Tongue (tissue), 2 donors: ENCODE data around the gene MMAB. TPM values are rescaled to one million over a fixed set of nuclear protein-coding genes. Genes with fewer than 3 reads are reported as not detected.

ENCODE experiments used
- DNase-seq: peaks from one replicate; pipeline ENCODE4 v3.0.0-alpha.2; 2015
- total RNA-seq: library from RNA; depleted of rRNA; stranded (reverse); fragments of >200 nt; gene quantifications from one replicate; pipeline ENCODE4 v1.2.3, GENCODE V29; 2014

Gene MMAB
- total RNA-seq, 1 donor from 2014 or later: 17.2 TPM

DNA sequence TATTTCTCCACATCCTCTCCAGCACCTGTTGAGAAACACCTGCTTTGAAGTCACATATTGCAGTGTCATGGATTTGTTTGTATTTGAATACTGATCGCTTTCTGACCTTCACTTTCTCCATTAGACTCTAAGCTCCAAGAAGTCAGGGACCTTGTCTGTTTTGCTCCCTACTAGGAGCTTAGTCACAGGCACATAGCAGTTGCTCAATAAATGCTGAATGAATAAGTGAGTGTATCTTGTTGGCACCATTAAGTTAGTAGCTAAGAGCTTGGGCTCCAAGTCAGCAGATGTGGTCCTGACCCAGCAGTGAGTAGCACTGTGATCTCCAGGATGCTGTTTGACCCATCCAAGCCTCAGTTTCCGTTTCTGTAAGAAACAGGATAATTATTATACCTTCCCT lies 10.4 kb upstream of the MMAB start:
- no peak for DNase-seq

DNA sequence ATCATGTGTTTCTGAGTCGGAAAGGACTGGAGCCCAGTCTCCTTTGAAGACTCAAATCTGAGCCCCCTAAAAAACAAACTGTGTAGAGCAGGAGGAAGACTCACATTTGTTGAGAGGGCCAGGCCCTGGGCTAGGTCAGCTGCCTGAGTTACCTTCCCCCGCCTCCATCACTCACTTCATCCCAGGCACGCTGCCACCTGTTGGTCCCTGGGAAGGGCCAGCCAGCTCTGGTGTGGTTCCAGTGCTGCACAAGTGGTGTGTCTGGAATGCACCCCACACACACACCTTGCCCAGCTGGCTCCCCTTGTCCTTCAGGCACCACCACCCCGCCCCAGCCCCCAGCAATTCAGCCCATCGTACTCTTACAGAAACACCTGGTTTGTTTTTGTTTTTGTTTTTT lies 9.3 kb upstream of the MMAB start:
- no peak for DNase-seq

DNA sequence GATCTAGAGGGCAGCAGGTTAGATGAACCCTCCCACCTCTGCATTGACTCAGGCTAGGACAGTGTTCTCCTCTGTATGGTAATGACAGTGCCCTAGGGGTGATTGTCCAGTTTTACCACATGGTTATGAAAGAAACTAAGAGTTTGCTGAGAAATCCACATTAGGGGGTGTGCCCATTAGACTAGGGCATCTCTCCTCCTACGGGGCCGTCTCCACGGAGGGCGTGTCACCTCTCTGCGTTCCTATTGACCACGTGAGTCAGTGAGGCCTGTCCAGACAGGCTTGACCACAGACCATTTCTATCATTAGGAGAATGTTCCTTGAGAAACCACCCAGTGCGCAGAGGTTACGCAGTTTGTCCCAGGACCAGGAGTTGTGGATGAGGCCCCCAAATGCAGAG lies 8.6 kb upstream of the MMAB start:
- DNase-seq: no peak

DNA sequence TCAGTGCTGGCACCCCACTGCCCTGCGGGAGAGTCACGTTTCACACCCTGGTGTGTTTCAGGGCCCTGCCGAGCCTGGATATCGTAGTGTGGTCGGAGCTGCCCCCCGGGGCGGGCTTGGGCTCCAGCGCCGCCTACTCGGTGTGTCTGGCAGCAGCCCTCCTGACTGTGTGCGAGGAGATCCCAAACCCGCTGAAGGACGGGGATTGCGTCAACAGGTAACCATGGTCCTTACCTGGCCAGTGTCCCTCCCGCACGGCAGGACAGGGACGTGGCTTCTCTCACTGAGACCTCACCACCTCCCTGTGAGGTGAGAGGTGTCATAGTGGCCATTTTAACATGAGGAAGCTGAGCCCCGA lies 8.0 kb upstream of the MMAB start:
- DNase-seq: no peak

DNA sequence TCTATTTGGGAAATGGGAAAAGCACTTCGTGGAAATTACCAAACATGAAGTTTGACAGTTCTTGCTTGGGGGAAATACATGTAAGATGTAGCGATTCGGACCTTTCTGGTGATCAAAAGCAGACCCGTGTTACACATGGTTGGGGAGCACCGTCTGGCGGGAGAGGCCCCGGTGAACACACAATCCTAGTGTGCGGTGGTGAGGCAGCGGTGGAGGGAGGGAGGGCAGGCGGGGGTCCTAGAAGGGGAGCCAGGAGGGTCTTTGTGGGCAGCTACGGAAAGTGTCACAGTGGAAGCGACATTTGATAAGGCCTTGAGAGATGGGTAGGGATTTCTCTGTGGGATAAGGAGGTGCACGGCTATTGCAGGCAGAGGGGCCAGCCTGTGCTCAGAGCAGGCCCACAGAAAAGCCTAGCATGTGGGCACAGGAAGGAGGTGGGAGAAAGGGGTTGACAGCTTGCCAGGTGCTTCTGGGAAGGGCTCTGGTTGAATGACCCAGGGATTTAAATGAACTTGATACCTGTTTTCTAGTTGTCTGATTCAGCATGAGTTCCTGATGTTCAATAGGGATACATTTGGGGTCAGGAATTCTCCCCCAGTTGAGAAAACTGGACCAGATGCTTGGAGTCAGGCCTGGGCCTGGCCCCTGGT lies 7.5 kb upstream of the MMAB start:
- DNase-seq: no peak

DNA sequence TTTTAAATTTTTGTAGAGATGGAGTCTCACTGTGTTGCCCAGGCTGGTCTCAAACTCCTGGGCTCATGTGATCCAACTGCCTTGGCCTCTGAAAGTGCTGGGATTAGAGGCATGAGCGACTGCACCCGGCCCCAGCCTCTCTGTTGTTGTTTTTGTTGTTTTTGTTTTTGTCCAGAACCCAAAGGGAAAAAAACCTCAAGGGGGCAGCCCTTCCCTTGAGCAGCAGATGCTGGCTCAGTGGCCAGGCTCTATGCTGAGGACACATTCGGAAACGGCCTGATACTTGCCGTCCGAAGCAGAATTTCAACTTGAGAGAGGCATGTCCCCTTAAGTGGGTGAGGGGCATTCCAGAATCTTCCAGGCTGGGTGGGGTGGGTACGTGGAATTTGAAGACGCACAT lies 7.0 kb upstream of the MMAB start:
- DNase-seq: no peak

DNA sequence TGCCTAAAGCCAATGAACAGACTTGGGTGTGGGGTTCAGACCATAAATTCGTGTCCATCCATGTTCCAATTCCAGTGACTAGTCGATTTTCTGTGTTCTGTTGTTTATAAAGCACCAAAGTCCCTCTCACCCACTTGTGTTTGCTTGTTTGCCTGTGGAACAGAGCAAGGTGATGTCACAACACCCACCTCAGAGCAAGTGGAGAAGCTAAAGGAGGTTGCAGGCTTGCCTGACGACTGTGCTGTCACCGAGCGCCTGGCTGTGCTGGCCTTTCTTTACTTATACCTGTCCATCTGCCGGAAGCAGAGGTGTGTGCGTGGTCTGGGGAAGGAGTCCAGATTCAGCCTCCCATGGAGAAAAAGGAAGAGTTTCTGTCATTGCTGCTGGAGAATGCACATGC lies 6.3 kb upstream of the MMAB start:
- DNase-seq: no peak

DNA sequence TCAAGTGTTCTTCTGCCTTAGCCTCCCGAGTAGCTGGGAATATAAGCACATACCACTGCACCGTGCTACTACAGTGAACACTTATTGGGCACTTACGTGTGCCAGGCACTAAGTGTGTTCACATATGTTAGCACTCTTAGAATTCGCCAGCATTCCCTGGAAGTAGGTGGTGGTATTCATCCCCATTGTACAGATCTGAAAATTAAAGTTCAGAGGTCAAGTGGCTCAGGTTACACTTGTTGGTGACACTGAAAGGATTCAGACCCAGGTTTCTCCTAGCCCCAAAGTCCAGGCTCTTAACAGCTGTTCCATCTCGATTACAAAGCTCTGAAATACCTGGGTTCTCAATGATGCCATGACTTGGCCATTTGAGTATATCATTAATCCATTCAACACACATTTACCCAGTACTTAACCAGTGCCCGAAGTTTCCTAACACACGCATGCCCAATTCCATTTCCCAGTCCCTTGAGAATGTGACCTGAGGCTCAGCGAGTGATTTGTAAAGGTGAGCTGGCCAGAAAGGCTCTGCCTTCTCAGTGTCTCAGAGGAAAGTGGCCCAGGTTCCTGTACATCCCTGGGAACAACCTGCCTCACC lies 5.1 kb upstream of the MMAB start:
- no peak for DNase-seq

DNA sequence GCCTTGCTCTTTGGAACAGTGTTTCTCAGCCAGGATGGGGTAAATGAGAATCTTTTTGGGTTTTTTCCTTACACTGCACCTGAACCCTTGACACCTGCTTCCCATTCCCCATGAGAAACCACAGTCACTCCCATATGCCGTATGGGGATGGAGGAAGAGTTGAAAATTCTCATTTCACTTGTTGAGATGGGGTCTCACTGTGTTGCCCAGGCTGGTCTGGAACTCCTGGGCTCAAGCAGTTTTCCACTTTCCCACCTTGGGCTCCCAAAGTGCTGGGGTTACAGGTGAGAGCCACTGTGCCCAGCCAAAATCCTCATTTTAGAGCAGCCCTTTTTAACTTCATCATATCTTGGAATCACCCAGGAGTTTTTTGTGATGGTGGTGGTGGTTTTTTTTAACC lies 4.0 kb upstream of the MMAB start:
- DNase-seq: no peak

DNA sequence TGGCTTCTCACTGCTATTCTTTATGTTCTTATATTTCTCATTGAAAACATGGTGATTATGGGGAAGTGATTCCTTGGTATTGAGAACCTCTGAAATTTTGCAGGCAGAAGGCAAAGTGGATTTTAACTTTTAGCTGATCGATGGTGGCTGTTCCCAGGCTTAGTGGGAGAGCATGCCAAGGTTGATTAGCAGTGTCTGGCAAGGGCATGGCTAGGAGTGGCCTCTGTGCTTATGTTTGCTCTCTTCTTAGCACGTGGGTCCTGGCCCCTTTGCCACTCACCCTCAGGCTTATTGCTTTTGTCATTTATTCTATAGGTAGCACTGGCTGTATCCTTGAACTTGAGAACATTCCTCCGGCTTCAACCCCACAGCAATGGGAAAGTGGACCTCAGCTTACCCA lies 2.4 kb upstream of the MMAB start:
- no peak for DNase-seq

DNA sequence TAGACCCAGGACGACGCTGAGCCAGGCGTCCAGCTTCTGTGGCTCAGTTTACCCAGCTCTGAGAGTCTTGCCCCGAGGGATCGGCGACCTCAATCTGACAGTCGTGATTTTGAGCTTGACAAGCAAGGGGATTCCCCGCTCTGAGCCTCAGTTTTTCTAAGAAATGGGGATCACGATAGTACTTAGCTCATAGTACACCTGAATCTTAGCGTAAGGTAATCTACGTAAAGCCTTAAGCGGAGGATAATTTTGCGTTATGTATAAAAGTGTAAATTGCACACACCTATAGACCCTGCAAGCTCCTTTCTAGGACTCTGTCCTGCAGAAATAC lies 575 bp upstream of the MMAB start:
- DNase-seq: no peak

DNA sequence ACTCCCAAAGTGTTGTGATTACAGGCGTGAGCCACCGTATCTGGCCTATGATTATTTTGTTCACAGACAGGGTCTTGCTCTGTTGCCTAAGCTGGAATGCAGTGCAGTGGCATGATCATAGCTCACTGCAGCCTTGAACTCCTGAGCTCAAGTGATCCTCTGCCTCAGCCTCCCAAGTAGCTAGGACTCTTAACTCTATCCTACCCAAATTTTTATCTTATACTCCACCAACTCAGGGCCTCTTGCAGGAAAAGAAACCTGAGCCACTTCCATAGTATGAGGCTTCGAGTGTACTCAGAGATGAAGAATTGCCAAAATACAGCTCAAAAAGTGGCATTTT lies 828 bp downstream of the MMAB start:
- no peak for DNase-seq

DNA sequence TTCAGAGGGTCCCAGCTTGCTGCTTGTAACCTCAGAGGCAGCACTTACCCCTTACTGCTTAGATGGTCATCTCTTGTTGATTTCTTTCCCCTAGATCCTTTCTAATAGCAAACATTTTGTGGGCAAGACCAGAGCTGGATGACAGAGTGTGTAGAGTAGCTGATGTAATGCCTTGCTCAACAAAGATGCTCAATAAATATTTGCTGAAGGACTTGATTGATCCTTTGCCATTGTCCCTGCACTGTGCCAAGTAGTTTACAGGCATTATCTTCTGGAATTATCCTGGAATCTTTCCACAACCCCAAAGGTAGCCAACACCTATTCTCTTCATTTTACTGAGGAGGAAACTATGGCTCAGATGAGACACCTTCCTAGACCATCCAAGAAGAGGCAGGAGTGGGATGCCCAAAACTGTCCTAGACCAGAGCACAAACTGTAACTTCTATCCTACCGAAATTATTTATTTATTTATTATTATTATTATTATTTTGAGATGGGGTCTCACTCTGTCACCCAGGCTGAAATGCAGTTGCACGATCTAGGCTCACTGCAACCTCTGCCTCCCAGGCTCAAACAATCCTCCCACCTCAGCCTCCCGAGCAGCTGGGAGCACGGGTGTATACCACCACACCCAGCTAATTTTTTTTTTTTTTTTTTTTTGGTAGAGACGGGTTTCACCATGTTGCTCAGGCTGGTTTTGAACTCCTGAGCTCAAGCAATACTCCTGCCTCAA lies 1.4 kb downstream of the MMAB start:
- no peak for DNase-seq

DNA sequence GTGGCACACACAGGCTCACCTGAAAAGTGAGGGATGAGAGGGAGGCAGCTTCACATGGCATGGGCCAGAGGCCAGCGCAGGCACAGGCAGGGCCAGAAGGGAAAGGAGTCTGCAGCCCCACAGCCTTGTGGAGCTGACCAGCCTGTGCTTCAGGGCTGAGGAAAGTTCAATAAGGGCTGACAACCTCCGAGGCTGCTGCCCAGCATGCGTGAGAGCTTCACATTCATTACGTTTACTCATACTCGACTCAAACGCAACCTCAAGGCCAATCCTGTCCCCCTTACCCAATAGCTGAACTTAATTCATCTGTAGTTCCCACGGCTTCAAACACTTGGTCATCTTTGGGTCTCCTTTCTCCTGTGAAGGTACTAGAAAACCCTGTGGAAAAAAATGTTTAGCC lies 4.8 kb downstream of the MMAB start:
- DNase-seq: no peak

DNA sequence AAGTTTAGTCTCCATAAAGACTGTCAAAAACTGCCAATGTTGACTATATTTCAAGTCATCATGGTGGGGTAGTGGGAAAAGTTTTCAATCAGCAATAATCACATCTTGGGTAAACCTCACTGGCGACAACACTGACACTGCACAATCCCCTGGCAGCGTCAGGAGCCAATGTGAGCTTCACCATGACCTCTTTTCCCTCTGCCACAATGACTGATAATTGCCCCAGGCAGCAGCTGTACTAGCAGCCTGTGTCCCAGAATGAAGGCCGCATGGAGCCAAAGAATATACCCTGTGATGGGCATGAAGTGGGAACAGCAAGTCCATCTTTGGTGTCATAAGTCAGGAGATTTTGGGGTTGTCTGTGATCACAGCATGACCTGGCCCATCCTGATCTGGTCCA lies 5.3 kb downstream of the MMAB start:
- no peak for DNase-seq

DNA sequence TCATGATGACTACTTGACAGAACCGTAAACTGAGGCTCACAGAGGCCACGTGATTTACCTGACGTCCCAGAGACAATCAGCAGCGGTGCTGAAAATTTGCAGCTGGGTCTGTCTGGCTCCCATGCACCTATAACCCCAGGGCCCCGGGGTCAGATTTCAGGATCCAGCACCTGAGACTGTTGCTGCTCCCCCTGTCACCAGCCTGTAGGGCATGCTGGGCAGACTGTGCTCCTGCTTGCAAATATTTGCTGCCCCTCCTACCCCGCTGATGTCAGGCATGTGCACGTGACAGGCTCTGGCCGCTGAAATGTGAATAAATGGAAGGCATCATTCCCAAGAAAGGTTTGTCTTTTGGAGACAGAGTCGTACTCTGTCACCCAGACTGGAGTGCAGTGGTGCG lies 6.0 kb downstream of the MMAB start:
- no peak for DNase-seq

DNA sequence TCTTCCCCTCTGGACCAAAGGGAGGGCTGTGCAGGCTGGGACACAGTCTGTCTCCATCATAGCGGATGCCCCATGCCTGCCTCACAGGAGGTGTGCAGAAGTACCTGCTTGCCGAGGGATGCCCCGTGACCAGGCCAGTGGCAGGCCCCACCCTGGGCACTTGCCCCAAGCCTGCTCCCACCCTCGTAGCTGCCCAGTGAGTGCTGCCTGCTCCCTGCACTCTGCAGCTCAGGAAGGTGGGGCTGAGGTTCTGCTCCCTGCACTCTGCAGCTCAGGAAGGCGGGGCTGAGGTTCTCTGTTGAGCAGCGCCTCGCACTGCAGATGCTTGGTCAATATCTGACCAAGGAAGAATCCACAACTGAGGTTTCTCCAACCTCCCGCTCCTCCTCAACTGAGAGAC lies 6.9 kb downstream of the MMAB start:
- no peak for DNase-seq

DNA sequence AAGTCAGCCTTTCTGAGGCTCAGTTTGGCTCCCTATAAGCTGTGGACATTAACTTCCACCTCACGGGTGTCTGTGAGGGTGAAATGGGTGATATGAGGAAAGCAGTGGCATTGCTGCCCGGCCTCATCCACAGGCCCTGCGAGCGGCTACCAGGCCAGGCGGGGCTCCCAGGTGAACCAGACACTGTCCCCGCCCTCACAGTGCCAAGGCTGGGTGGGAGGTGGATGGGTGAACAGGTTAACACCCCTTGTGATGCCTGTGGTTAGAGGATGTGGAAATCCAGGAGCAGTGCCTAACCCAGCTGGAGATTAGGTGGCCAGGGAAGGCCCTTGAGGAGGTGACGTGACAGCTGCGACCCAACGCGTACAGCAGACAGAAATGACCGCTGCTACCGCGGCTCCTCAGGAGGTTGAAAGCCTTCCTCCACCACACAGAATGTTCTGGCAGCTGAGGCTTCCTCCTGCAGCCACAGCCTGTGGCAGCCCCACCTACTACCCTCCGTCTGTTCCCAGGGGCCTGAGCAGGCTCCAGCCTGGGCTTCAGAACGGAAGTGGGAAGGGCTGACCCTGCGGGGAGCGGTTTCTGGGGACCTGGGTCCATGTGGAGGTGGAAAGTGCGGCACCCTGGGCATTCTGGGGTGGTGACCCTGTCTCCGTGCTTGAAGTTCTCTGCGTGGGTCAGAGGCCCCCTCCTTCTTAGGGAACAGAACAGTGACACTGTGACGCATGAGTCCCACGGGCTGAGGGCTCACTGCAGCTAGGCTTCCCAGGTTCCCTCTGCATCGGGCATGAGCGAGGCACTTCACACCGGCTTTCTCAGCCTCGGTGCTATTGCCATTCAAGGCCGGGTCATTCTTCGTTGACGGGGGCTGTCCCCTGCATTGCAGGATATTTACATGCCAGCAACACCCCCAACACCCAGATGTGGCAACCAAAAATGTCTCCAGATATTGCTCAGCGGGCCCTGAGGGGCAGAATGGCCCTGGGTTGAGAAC lies 9.7 kb downstream of the MMAB start:
- no peak for DNase-seq

DNA sequence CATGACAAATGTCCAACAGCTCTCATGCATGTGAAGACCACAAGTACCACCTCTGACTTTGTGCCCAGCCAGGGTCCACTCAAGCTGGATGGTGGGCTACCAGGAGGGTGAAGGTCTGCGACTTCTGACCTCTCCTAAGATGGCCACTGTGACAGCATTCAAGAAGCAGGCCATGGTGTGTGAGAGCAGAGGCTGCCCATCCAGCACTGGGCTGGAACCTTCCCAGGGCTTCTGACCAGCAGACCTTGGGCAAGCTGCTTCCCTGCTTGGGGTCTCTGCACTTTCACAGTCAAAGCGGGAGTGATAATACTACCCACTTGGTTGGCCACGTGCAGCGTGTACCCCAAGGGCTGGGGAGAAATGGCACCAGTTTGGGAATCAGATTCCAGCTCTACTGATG lies 10.4 kb downstream of the MMAB start:
- DNase-seq: no peak

DNA sequence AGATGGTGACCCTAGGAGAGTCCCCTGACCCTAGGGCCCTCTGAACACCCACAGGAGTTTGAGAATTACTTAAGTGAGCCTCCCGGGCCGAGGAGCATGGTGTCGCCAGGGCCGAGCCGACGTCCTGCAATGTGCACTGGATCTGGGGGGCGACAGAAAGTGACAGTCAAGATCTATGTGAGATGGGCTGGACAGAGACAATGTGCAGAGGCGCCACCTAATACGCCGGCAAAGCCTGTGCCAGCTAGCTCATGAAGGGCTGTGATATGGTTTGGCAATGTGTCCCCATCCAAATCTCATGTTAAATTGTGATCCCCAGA lies 11.6 kb downstream of the MMAB start:
- no peak for DNase-seq

DNA sequence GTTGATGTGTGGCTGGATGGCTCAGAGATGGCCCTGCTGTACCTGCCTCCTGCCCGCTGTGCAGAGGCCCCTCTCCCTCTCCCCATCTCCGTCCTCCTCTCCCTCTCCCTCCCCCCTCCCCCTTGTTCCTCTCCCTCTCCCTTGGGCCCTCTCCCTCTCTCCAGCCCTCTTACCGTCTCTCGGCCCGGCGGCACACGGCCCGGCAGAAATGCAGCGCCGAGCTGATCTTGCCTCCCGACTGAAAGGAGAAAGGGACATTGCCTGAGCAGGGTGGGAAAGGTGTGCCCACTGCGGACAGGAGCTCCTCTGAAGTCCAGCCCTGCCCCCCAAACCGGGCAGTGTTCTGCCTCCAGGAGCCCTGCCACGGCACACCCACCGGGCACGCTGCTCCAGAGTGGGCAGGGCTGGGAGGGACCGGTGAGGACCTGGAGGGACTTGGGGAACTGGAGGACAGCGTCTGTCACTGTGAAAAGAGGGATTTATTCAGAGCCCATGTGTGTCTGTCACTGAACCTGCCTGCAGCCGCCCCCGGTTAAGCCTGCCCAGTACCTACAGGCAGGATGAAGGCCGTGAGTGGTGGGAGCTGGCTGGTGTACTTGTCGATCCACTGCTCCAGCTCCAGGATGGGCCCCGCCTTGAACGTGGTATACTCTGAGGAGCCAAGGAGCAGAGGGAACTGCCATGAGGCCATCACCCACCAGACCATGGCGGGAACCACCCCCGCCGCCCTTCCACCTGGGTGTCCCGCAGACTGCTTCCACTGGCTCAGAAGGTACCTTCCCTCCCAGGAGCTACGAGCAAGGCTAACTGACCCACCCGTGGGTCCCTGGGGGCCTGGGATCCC lies 12.2 kb downstream of the MMAB start:
- DNase-seq: no peak

DNA sequence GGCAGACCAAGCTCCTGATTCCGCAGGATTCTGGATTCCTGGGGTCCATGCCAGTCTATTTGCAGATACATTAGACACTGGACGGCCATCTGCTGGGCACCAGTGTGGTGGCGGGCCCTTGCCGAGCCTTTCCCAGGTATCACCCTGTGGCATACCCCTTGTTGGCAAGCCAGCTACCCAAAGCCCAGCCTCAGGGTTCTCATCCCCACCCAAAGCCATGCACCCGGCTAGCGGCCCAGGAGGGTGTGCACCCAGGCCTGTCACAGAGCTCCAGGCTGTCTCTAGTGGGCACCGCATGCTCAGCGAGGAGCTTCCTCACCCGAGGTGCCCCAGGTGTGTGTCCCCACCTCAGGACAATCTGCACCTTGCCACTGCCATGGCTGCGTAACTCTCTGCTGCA lies 13.7 kb downstream of the MMAB start:
- DNase-seq: no peak

DNA sequence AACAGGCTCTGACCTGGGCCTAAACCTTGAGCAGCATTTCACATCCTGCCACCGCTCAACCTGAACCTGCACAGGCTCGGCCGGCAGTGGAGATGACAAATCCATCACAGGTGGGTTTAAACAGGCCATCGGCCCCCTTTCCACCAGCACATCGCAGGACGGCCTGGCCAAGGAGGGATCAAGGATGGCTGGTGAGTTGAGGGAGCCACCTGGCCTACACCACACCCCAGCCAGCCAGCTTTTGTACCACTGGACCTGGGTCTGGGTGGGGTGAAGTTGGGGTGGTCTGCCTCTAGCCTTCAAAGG lies 14.2 kb downstream of the MMAB start:
- no peak for DNase-seq
